ENCODE data around the gene HCFC1. TPM values are rescaled to one million over a fixed set of nuclear protein-coding genes. Genes with fewer than 3 reads are reported as not detected.
A peak's percentile ranks its signal among the peaks of the same experiment; 100 is the strongest.

HCFC1 gene
- total and polyA plus RNA-seq, 11 donors = 11.8 to 72.6 (median 33.8) TPM

- DNase-seq (peak in 1 of 5 donors; percentile 19), ATAC-seq (no peak)
- intact Hi-C loops (cut with DNase I) = loop anchor here in 1 of 10 donors (10.0 kb wide), 1 partner anchor 422 kb away; no protein-coding TSS in a partner anchor
- Histone ChIP-seq H3K4me3 (no peak overlapping the region), H3K36me3 (peaks cover 0 to 98% (median 85%) of the 10 kb centered on the region in 9 donors), H3K27ac (peak overlapping the region in 1 of 12 donors; percentile 42), H3K27me3 (no peaks in the 10 kb centered on the region), H3K9me3 (no peaks in the 10 kb centered on the region), H3K4me1 (peaks cover 0 to 10% (median 2%) of the 10 kb centered on the region in 12 donors)
- WGBS, 4 donors = 89 to 92% (median 91%) methylated on average over 13 to 17 of the region's 17 CpGs
- TF ChIP-seq CTCF (IDR thresholded peaks at IDR 0.05) (no peak), POLR2A (IDR thresholded peaks at IDR 0.05) (no peak)
These were observed 14.4 kb downstream of the HCFC1 start for GRCh38 chrX:153957224-153957623.

DNA sequence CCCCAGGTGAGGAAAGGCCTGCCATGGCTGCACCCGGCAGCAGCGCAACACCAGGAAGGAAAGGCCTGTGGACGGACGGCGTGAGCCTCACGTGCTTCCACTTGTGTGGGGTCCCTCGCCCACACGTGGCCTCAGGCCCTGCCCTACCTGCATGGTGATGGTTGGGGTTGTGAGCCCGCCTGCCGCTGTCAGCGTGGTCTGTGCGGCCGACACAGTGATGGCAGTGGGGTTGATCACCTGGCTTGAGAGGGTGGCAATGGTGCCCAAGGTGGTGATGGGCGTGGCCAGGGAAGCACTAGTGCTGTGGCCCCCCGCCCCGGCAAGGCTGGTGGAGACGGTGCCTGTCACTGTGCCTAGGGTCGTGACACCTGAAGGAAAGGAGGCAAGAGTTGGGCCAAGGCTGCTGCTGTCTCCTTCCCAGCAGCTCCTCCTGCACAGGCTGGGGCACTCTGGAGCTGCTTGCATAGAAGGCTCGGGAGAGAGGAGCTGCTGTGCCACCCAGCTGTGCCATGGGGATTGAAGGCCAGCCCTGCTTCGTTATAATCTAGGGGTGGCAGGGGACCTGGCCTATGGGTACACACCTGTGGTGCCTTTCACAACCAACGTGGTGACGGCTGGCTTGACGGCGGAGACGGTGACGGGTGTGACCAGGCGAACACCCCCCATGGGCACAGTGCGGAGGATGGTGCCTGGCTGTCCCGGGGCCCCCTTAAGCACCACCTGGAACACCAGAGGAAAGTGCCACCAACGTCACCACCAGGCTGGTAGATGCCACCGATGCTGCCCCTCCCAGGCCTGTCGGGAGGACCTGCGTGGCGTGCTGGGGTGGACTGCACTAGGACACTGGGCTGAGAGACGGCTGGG is 15.3 kb downstream of the HCFC1 start:
- WGBS, 4 donors = 88 to 92% (median 91%) methylated on average over 28 to 35 of the region's 35 CpGs
- peak in 2 of 5 donors; percentile 19 to 21 for DNase-seq
- Histone ChIP-seq H3K4me3 (no peak overlapping the region), H3K9me3 (no peaks in the 10 kb centered on the region), H3K36me3 (peaks cover 0 to 98% (median 86%) of the 10 kb centered on the region in 9 donors), H3K27me3 (no peaks in the 10 kb centered on the region), H3K27ac (peak overlapping the region in 1 of 12 donors; percentile 17), H3K4me1 (peaks cover 0 to 10% (median 2%) of the 10 kb centered on the region in 12 donors)
- intact Hi-C loops (cut with DNase I) = loop anchor here in 1 of 10 donors (10.0 kb wide), 1 partner anchor 421 kb away; no protein-coding TSS in a partner anchor
- ATAC-seq = no peak
- TF ChIP-seq CTCF (IDR thresholded peaks at IDR 0.05) = no peak
- TF ChIP-seq POLR2A (IDR thresholded peaks at IDR 0.05) = no peak

- TF ChIP-seq POLR2A (IDR thresholded peaks at IDR 0.05) = no peak
- no peak for TF ChIP-seq CTCF (IDR thresholded peaks at IDR 0.05)
- DNase-seq = peak in 1 of 5 donors; percentile 20
- 81 to 87% (median 84%) methylated on average over 3 to 12 of the region's 12 CpGs for WGBS, 4 donors
- Histone ChIP-seq H3K9me3 (no peaks in the 10 kb centered on the region), H3K27ac (peak overlapping the region in 1 of 12 donors; percentile 86), H3K36me3 (peaks cover 0 to 100% (median 86%) of the 10 kb centered on the region in 9 donors), H3K4me1 (peaks cover 0 to 10% (median 2%) of the 10 kb centered on the region in 12 donors), H3K4me3 (no peak overlapping the region), H3K27me3 (no peaks in the 10 kb centered on the region)
- ATAC-seq = no peak
- intact Hi-C loops (cut with DNase I) = loop anchor here in 2 of 10 donors (2.0 to 10.0 kb wide), 2 partner anchors 192 to 420 kb away; no protein-coding TSS in a partner anchor
These were observed 16.3 kb downstream of the HCFC1 start for GRCh38 chrX:153955228-153955732.
